HG02588 (cell line): ENCODE data around the gene SCN4A.
"Not testable (repeated sequence)": the region's sequence is repeated elsewhere in the genome, so short reads cannot be mapped to it uniquely, and the experiment has no call there.

Source experiments
- ATAC-seq: cut with Tn5 transposase; IDR thresholded peaks from one replicate; pipeline ENCODE4 v1.9.1; 2021; ENCODE audit warnings: mild to moderate bottlenecking, moderate library complexity; ENCODE audit not compliant: unreplicated experiment

SCN4A gene

DNA sequence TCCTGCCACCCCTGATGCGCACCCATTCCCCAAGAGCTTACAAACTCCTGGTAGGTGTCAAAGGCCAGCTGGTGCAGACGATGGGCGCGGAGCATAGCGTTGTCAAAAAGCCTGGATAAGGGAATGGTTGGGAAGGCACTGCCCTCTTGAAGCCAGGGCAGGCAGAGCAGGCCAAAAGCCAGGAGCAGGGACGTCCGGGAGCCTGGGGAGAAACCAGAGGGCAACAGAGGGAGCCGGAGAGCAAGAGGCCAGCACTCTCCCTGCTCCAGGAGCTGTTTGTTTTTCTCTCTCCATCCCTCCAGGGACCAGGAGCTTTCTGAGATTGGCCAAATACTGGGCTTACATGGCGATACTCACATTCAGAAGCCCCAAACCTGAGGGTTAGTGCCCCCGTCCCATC lies 54.4 kb downstream of the SCN4A start:
- no peak for ATAC-seq

DNA sequence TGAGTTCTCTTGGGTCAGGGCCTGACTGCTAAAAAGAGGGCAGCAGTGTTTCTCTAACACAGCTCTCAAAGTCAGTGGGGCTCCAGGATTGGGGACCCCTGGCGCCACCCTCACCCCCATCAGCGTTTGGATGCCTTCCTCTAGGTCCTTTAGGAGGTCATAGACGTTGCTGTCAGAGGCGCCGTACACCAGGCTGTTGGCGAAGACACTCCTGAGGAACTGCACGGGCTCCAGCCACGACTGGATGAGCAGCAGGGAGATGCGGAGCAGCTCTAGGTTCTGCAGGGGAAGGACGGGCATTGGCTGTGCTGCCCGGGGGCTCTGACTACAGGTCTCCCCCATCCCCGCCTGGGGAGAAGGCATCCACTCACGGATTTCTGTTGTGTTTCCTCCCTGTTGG lies 55.1 kb downstream of the SCN4A start:
- ATAC-seq, result no peak

GRCh38 chr17:63917206-63917605 lies 55.5 kb downstream of the SCN4A start:
- not testable (repeated sequence) for ATAC-seq

DNA sequence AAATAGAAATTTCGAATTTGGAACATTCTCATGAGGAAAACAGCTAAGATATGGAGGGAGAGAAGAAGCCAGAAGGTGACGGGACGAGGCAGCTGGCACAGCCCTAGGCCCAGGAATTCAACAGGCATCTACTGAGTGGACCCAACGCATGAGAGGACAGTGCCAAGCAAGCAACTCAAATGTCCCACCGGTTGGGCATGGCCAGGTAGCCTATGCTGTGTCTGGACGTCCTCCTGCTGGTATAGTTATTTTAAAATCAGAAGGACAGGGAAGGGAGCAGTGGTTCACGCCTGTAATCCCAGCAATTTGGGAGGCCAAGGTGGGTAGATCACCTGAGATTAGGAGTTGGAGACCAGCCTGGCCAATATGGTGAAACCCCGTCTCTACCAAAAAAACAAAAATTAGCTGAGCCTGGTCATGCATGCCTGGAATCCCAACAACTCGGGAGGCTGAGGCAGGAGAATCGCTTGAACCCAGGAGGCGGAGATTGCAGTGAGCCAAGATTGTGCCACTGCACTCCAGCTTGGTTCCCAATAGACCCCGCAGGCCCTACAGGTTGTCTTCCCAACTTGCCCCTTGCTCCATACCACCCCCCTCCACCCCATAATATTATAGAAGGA lies 56.0 kb downstream of the SCN4A start:
- ATAC-seq, result no peak

GRCh38 chr17:63915753-63916152 lies 57.0 kb downstream of the SCN4A start:
- ATAC-seq, result not testable (repeated sequence)

- no peak for ATAC-seq
Measured at GRCh38 chr17:63914471-63914870, 58.2 kb downstream of the SCN4A start.

DNA sequence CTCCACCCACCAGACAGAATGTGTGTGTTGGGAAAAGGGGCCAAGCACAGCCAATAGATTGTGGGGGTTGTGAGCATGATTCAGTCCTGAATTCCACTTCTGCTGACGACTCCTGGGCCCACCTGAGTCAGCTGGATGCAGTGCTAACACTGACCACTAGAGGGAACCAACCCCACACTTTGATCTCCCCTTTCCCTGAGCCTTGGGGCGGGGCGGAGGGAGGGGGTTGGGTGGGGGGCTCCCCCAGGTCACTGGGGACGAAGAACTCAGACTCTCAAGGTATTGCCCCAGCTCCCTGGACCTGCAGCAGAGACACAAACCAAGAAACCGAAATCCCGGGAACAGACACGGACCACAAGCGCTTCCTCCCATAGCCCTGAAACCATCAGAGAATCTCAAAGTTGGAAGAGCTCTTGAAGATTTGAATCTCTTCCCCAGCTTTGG lies 61.0 kb downstream of the SCN4A start:
- no peak for ATAC-seq

DNA sequence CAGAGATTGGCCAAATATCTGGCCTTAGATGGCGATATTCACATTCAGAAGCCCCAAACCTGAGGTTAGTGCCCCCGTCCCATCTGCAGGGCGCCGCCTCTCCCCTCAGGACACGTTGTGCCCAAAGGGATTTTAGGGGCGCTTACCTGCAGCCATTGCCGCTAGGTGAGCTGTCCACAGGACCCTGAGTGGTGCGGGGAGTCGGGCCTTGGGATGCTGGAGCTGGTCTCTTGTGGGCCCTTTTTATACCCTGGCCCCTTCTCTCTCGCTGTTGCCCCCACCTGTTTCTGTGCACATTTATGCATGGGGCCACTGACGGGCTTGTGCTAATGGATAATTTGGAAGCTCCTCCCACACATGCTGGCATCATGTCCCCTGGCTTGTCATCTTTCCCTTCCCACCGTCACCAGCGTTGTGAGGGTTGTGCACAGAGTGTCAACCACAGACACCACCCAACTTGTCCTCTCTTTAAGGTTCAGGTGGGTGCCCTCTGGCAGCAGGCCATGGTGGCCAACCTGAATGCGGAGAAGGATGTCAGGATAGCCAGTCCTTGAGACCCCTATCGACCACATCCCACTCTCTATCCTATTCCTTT lies 61.6 kb downstream of the SCN4A start, which contains the start of gene CSHL1:
CSHL1 (minus strand) TSS at position 218 of the 595 bp plus-strand sequence; CDS start at position 156, 62 bp downstream.
- no peak for ATAC-seq

DNA sequence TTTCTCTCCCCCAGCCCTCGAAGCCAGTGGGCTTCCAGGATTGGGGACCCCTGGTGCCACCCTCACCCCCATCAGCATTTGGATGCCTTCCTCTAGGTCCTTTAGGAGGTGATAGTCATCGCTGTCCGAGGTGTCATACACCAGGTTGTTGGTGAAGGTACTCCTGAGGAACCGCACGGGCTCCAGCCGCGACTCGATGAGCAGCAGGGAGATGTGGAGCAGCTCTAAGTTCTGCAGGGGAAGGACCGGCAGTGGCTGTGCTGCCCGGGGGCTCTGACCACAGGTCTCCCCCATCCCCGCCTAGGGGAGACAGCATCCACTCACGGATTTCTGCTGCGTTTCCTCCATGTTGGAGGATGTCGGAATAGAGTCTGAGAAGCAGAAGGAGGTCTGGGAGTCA lies 62.6 kb downstream of the SCN4A start:
- ATAC-seq, result no peak

- ATAC-seq, result not testable (repeated sequence)
Measured at GRCh38 chr17:63909586-63909985, 63.1 kb downstream of the SCN4A start.

GRCh38 chr17:63907161-63907778 lies 65.4 kb downstream of the SCN4A start:
- not testable (repeated sequence) for ATAC-seq

- not testable (repeated sequence) for ATAC-seq
Measured at GRCh38 chr17:63904796-63905195, 67.9 kb downstream of the SCN4A start.

- not testable (repeated sequence) for ATAC-seq
Measured at GRCh38 chr17:63903787-63904201, 68.9 kb downstream of the SCN4A start.

GRCh38 chr17:63901971-63902370 lies 70.7 kb downstream of the SCN4A start:
- not testable (repeated sequence) for ATAC-seq

- ATAC-seq, result not testable (repeated sequence)
Measured at GRCh38 chr17:63898899-63899798, 73.6 kb downstream of the SCN4A start.

- ATAC-seq, result not testable (repeated sequence)
Measured at GRCh38 chr17:63896524-63897354, 76.0 kb downstream of the SCN4A start, which contains the start of gene CSH1. Gene CSH1 (minus strand): TSS chr17:63896574. CDS start chr17:63896511, 63 bp downstream.

- ATAC-seq, result not testable (repeated sequence)
Measured at GRCh38 chr17:63894821-63895220, 77.9 kb downstream of the SCN4A start.

DNA sequence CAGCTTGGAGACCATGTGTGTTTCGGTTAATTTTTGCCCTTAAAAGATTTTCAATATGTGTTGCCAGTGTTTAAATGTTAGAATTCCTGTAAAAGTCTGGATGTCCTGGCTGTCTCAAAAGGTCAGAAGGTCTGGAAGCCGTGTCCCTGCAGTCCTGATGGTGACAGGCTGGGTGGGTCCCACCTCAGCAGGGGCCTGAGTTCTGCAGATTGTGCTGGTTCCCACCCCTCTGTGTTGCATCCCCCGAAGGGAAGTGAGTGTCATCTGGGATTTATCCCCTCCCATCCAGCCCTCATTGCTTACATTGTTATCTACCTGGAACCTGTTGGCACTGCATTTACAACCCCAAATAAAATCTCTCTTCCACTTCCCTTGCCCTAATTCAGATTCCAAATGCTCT lies 78.7 kb downstream of the SCN4A start:
- ATAC-seq, result not testable (repeated sequence)

DNA sequence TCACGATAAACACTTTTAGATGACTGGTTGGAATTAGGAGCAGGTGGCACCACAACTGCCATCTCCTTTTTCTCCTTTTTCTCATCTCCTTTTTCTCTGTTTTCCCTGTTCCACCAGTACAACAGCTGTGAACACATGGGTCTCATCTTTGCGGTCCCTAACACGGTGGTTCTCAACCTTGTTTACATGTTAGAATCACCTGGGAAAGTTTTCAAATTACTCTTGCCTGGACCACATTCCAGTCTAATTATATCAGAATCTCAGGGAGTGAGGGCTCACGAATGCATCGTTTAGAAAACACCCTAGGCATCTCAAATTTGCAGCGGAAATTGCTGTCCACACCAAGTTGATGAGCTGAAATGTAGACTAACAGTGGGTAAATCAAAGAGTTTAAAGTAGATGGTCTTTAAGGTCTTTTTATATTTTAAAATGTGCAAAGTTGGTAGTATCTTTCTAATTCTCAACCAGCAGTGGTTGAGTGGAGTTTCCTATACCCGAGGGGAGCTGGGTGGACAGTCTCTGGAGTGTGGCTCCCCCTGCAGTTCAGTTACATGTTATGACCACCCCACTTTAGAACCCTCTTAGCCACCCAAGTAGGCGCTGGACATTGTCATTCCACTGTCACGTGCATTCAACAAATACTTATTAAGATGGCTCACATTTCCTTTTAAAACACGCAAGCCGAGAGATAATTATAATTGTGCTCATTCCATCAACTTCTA lies 80.2 kb downstream of the SCN4A start:
- ATAC-seq, result not testable (repeated sequence)
